Endodermal cell (in vitro differentiated cells): ENCODE data around the gene PDE8B. TPM values are rescaled to one million over a fixed set of nuclear protein-coding genes. Genes with fewer than 3 reads are reported as not detected.

Experiments used
- DNase-seq: peaks from one replicate; pipeline ENCODE4 v3.0.0-alpha.2; 2017
- H3K27ac ChIP-seq: 2 replicates; pipeline ENCODE4 v1.5.1; 2013; ENCODE audit warnings: mild to moderate bottlenecking, low read depth, low read length, moderate library complexity
- H3K27me3 ChIP-seq: 2 replicates; pipeline ENCODE4 v1.6.1; 2013; ENCODE audit warnings: mild to moderate bottlenecking, low read length, moderate library complexity; ENCODE audit not compliant: insufficient read depth, control insufficient read depth, poor library complexity, severe bottlenecking
- H3K36me3 ChIP-seq: 2 replicates; pipeline ENCODE4 v1.7.0; 2013; ENCODE audit warnings: mild to moderate bottlenecking, low read length, moderate library complexity; ENCODE audit not compliant: control insufficient read depth, insufficient read depth
- H3K4me1 ChIP-seq: one replicate; pipeline ENCODE4 v1.7.0; 2013; ENCODE audit warnings: low read length; ENCODE audit not compliant: control insufficient read depth, insufficient read depth
- H3K4me3 ChIP-seq: 2 replicates; pipeline ENCODE4 v1.5.1; 2013; ENCODE audit warnings: mild to moderate bottlenecking, low read length, moderate library complexity
- H3K9ac ChIP-seq: 2 replicates; pipeline ENCODE4 v1.6.1; 2013; ENCODE audit warnings: mild to moderate bottlenecking, low read length, moderate library complexity; ENCODE audit not compliant: poor library complexity, severe bottlenecking; ENCODE audit errors: extremely low read depth
- H3K9me3 ChIP-seq: 2 replicates; pipeline ENCODE4 v1.6.1; 2013; ENCODE audit warnings: mild to moderate bottlenecking, low read length, moderate library complexity; ENCODE audit not compliant: control insufficient read depth
- H3K27ac Mint-ChIP-seq: 2 replicates; pipeline ENCODE4 v1.8.0; 2020; ENCODE audit warnings: mixed read lengths
- H3K27me3 Mint-ChIP-seq: 2 replicates; pipeline ENCODE4 v1.8.0; 2021; ENCODE audit warnings: mild to moderate bottlenecking, mixed read lengths; ENCODE audit not compliant: insufficient read depth
- H3K36me3 Mint-ChIP-seq: 2 replicates; pipeline ENCODE4 v1.8.0; 2020; ENCODE audit warnings: low read depth, mixed read lengths
- H3K4me1 Mint-ChIP-seq: 2 replicates; pipeline ENCODE4 v1.8.0; 2020; ENCODE audit warnings: mixed read lengths
- H3K4me3 Mint-ChIP-seq: 2 replicates; pipeline ENCODE4 v1.8.0; 2020; ENCODE audit warnings: mild to moderate bottlenecking, moderate library complexity, mixed read lengths
- H3K9me3 Mint-ChIP-seq: 2 replicates; pipeline ENCODE4 v1.8.0; 2020; ENCODE audit warnings: mild to moderate bottlenecking, mixed read lengths
- CTCF ChIP-seq: fragments of 200-600 bp; sonication (generic); conservative IDR thresholded peaks from 2 replicates; pipeline ENCODE4 v1.5.0; 2021; ENCODE audit warnings: antibody characterized with exemption, mild to moderate bottlenecking
- WGBS, 2 experiments: methylation state at CpG; one replicate each; pipeline versions ENCODE4 v1.1.5 to v1.1.7; 2013; ENCODE audit warnings: missing lambda C conversion rate in 2 of 2, mixed read lengths in 1 of 2; ENCODE audit not compliant: insufficient coverage in 1 of 2, insufficient read length in 1 of 2; 5-methylcytosine and 5-hydroxymethylcytosine counted together
- total RNA-seq, 2 donors: library from RNA; stranded (reverse); fragmentation: NEBNext Ultra II Directional in 1 of 2; extraction: Animal tissue kit (Norgen Biotek cat#: 25700) in 1 of 2; gene quantifications; 2 replicates in 1 of 2; 3 replicates in 1 of 2; pipeline ENCODE4 v1.2.1, GENCODE V29; 2021

Gene PDE8B
- total RNA-seq, 2 donors from 2014 or later = 0.20 to 0.51 TPM

GRCh38 chr5:77256406-77256805 lies 45.9 kb downstream of the PDE8B start:
- Mint-ChIP-seq H3K4me1 (no peaks in the 10 kb centered on the region), H3K4me3 (no peak overlapping the region), H3K9me3 (no peaks in the 10 kb centered on the region), H3K36me3 (no peaks in the 10 kb centered on the region), H3K27ac (no peak overlapping the region), H3K27me3 (peaks cover 14% of the 10 kb centered on the region)
- Histone ChIP-seq H3K27ac (no peak overlapping the region), H3K4me3 (no peak overlapping the region), H3K9ac (no peak overlapping the region), H3K9me3 (no peaks in the 10 kb centered on the region), H3K36me3 (no peaks in the 10 kb centered on the region), H3K4me1 (no peaks in the 10 kb centered on the region), H3K27me3 (no peaks in the 10 kb centered on the region)
- WGBS, 2 experiments = 100% methylated on average over 1 of the region's 1 CpG; no CpG with 5 or more reads in 1 of the 2 experiments
- no peak for TF ChIP-seq CTCF
- DNase-seq = no peak

- no peak overlapping the region for H3K4me3 Mint-ChIP-seq
- H3K36me3 ChIP-seq = no peaks in the 10 kb centered on the region
- no peaks in the 10 kb centered on the region for H3K36me3 Mint-ChIP-seq
- TF ChIP-seq CTCF = no peak
- no peak overlapping the region for H3K27ac Mint-ChIP-seq
- no peak for DNase-seq
- H3K4me1 Mint-ChIP-seq = no peaks in the 10 kb centered on the region
- 91% methylated on average over 1 of the region's 1 CpG; no CpG with 5 or more reads in 1 of the 2 experiments for WGBS, 2 experiments
- H3K27me3 Mint-ChIP-seq = peaks cover 9% of the 10 kb centered on the region
- no peak overlapping the region for H3K9ac ChIP-seq
- no peak overlapping the region for H3K27ac ChIP-seq
- H3K4me3 ChIP-seq = no peak overlapping the region
- no peaks in the 10 kb centered on the region for H3K4me1 ChIP-seq
- H3K9me3 Mint-ChIP-seq = no peaks in the 10 kb centered on the region
- H3K27me3 ChIP-seq = no peaks in the 10 kb centered on the region
- H3K9me3 ChIP-seq = no peaks in the 10 kb centered on the region
Measured at GRCh38 chr5:77258652-77259051, 48.2 kb downstream of the PDE8B start.

GRCh38 chr5:77259476-77259875 lies 49.0 kb downstream of the PDE8B start:
- no peaks in the 10 kb centered on the region for H3K4me1 Mint-ChIP-seq

More at GRCh38 chr5:77259476-77259875, 49.0 kb downstream of the PDE8B start:
- no peaks in the 10 kb centered on the region for H3K27me3 ChIP-seq
- H3K9me3 ChIP-seq = no peaks in the 10 kb centered on the region
- Mint-ChIP-seq H3K36me3 (no peaks in the 10 kb centered on the region), H3K4me3 (no peak overlapping the region), H3K27ac (no peak overlapping the region), H3K27me3 (peaks cover 6% of the 10 kb centered on the region), H3K9me3 (no peaks in the 10 kb centered on the region)
- TF ChIP-seq CTCF = no peak
- H3K4me1 ChIP-seq = no peaks in the 10 kb centered on the region
- H3K27ac ChIP-seq = no peak overlapping the region
- no peak overlapping the region for H3K9ac ChIP-seq
- H3K4me3 ChIP-seq = no peak overlapping the region
- DNase-seq = no peak
- no peaks in the 10 kb centered on the region for H3K36me3 ChIP-seq
